Natural killer cell (primary cell): ENCODE data around the gene OR10H2. TPM values are rescaled to one million over a fixed set of nuclear protein-coding genes. Genes with fewer than 3 reads are reported as not detected.

ENCODE experiments used
- ATAC-seq, 3 donors: fragments of 150-1000 bp in 2 of 3; fragments of 200-7000 bp in 1 of 3; cut with Tn5 transposase; 1 replicate in 1 of 3; 2 replicates in 2 of 3; pipeline ENCODE4 v1.10.0; 2021; ENCODE audit warnings: mild to moderate bottlenecking in 2 of 3, moderate library complexity in 2 of 3
- DNase-seq, 2 donors: peaks; one replicate each; pipeline versions ENCODE4 v3.0.0 to v3.0.0-alpha.2; 2013 to 2021; ENCODE audit warnings: mixed read lengths in 1 of 2
- H3K27ac ChIP-seq: one replicate; pipeline ENCODE4 v1.5.1; 2013; ENCODE audit warnings: mild to moderate bottlenecking, low read length
- H3K27me3 ChIP-seq: one replicate; pipeline ENCODE4 v1.6.1; 2013; ENCODE audit warnings: low read length; ENCODE audit not compliant: control insufficient read depth, insufficient read depth
- H3K36me3 ChIP-seq: one replicate; pipeline ENCODE4 v1.6.1; 2013; ENCODE audit warnings: low read length; ENCODE audit not compliant: control insufficient read depth, insufficient read depth
- H3K4me1 ChIP-seq: one replicate; pipeline ENCODE4 v1.6.1; 2013; ENCODE audit warnings: low read length; ENCODE audit not compliant: control insufficient read depth, insufficient read depth
- H3K4me3 ChIP-seq: one replicate; pipeline ENCODE4 v1.5.1; 2013; ENCODE audit warnings: low read length
- H3K9me3 ChIP-seq: one replicate; pipeline ENCODE4 v1.6.1; 2013; ENCODE audit warnings: low read length; ENCODE audit not compliant: control insufficient read depth, insufficient read depth
- H3K27ac Mint-ChIP-seq, 2 donors: one replicate each; pipeline ENCODE4 v1.8.0; 2022; ENCODE audit warnings: mild to moderate bottlenecking in 2 of 2, mixed read lengths in 2 of 2, moderate library complexity in 1 of 2
- H3K27me3 Mint-ChIP-seq, 2 donors: one replicate each; pipeline ENCODE4 v1.8.0; 2022; ENCODE audit warnings: low read depth in 2 of 2, mixed read lengths in 2 of 2
- H3K36me3 Mint-ChIP-seq: one replicate; pipeline ENCODE4 v1.8.0; 2022; ENCODE audit warnings: mixed read lengths
- H3K4me1 Mint-ChIP-seq, 2 donors: one replicate each; pipeline ENCODE4 v1.8.0; 2022; ENCODE audit warnings: mixed read lengths in 2 of 2
- H3K4me3 Mint-ChIP-seq: one replicate; pipeline ENCODE4 v1.8.0; 2022; ENCODE audit warnings: mild to moderate bottlenecking, moderate library complexity, mixed read lengths
- H3K9me3 Mint-ChIP-seq, 2 donors: one replicate each; pipeline ENCODE4 v1.8.0; 2022; ENCODE audit warnings: mixed read lengths in 2 of 2
- WGBS: methylation state at CpG from one replicate; pipeline ENCODE4 v1.1.7; 2013; ENCODE audit warnings: missing lambda C conversion rate; ENCODE audit not compliant: insufficient coverage; 5-methylcytosine and 5-hydroxymethylcytosine counted together
- intact Hi-C: fragments of 100-400 bp; cut with micrococcal nuclease; formaldehyde crosslinking; loops from one replicate; pipeline ENCODE4 v1.14.2; 2022
- total RNA-seq, 4 donors: library from RNA; stranded (reverse); fragments of 120-200 nt in 1 of 4; gene quantifications; one replicate each; pipeline versions ENCODE4 v1.2.3 to v1.2.4, GENCODE V29; 2013 to 2022
- TF ChIP-seq, protein P1 (sequence below): fragments of 200-600 bp; IDR thresholded peaks from one replicate; pipeline ENCODE4 v1.8.0; 2022; ENCODE audit warnings: antibody characterized with exemption

Gene OR10H2
- total RNA-seq, 3 donors from 2014 or later (not counting 1 experiment from before 2014, with no cell fraction given) = not detected

DNA sequence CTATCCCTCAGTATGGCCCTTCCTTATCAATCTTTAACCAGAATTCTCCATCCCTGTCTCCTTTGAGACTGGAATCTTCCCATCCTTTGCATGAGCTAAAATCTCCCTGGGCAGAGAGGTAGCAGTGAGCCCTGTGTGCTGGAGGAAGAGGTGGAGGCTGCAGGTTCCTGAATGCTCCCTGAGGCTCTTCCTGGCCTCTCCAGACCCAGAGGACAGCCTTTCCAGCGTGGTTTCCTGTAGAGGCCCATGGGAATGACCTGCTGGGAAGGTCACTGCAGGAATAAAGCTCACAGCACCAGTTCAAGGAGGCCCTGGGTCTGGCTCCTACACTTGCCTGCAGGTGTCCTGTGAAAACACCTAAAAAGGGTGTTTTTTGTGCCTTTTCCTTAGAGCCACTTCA, 4.6 kb downstream of the OR10H2 start:
- Mint-ChIP-seq H3K9me3 (no peaks in the 10 kb centered on the region), H3K27me3 (peaks cover 21 to 24% of the 10 kb centered on the region in 2 donors), H3K27ac (no peak overlapping the region), H3K4me1 (peaks cover 13 to 18% of the 10 kb centered on the region in 2 donors), H3K36me3 (no peaks in the 10 kb centered on the region), H3K4me3 (no peak overlapping the region)
- WGBS = 45% methylated on average over 1 of the region's 1 CpG
- Histone ChIP-seq H3K27ac (no peak overlapping the region), H3K4me3 (no peak overlapping the region), H3K27me3 (no peaks in the 10 kb centered on the region), H3K9me3 (no peaks in the 10 kb centered on the region), H3K4me1 (no peaks in the 10 kb centered on the region), H3K36me3 (no peaks in the 10 kb centered on the region)
- ATAC-seq (no peak), DNase-seq (no peak)
- intact Hi-C loops = no loop called here
- TF ChIP-seq, protein P1, sequence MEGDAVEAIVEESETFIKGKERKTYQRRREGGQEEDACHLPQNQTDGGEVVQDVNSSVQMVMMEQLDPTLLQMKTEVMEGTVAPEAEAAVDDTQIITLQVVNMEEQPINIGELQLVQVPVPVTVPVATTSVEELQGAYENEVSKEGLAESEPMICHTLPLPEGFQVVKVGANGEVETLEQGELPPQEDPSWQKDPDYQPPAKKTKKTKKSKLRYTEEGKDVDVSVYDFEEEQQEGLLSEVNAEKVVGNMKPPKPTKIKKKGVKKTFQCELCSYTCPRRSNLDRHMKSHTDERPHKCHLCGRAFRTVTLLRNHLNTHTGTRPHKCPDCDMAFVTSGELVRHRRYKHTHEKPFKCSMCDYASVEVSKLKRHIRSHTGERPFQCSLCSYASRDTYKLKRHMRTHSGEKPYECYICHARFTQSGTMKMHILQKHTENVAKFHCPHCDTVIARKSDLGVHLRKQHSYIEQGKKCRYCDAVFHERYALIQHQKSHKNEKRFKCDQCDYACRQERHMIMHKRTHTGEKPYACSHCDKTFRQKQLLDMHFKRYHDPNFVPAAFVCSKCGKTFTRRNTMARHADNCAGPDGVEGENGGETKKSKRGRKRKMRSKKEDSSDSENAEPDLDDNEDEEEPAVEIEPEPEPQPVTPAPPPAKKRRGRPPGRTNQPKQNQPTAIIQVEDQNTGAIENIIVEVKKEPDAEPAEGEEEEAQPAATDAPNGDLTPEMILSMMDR = no peak

DNA sequence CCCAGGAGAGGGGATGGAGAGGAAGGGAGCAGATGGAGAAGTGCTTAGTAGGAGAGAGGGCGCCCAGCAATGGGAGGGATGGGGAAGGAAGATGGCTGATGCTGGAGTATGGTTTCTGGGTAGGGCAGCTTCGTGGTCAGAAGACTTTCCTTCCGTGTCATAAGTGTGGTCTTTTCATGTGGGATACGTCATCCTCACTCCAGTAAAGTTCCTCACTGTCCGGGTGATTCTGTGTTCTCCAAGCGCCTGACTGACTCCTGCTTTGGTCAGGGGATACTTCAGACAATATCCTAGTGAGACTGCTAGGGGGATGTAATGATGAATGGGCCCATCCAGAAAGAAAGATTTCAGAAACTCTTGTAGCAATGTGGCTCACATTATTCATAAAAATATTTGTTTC, 6.1 kb downstream of the OR10H2 start:
- H3K27me3 Mint-ChIP-seq = peaks cover 11 to 18% of the 10 kb centered on the region in 2 donors
- Histone ChIP-seq H3K4me1 (no peaks in the 10 kb centered on the region), H3K27me3 (peaks cover 2% of the 10 kb centered on the region), H3K36me3 (no peaks in the 10 kb centered on the region), H3K4me3 (no peak overlapping the region), H3K27ac (no peak overlapping the region), H3K9me3 (no peaks in the 10 kb centered on the region)
- H3K9me3 Mint-ChIP-seq = no peaks in the 10 kb centered on the region
- WGBS = 77% methylated on average over 5 of the region's 6 CpGs
- no peak overlapping the region for H3K4me3 Mint-ChIP-seq
- no peaks in the 10 kb centered on the region for H3K36me3 Mint-ChIP-seq
- peaks cover 13 to 18% of the 10 kb centered on the region in 2 donors for H3K4me1 Mint-ChIP-seq
- ATAC-seq (no peak), DNase-seq (no peak)
- no peak overlapping the region for H3K27ac Mint-ChIP-seq
- TF ChIP-seq, protein P1 = no peak
- intact Hi-C loops = no loop called here

DNA sequence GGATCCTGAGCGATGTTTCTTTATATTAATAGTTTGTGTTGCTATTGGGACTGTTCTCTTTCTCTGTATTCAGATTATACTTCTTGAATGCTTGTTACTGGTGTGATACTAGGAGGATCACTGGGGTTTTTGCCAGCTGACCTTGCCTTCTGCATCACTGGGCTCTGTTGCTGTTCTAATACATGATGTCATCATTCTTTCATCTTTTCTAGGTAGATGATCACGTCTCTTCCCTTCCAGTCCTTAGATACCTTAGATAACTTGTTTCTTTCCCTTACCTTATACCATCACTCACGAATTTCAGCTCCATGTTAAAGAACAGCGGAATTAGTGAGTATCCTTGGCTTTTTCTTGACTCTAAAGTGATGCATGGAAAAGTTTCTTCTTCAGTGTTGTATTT, 9.9 kb downstream of the OR10H2 start, which contains the start of gene OR10H3:
TSS of gene OR10H3 (plus strand) at position 264 of the 400 bp plus-strand sequence. CDS start 3,408 bp downstream, outside the sequence.
- H3K27me3 ChIP-seq = peaks cover 6% of the 10 kb centered on the region
- peaks cover 9% of the 10 kb centered on the region for H3K9me3 ChIP-seq
- Mint-ChIP-seq H3K4me1 (no peaks in the 10 kb centered on the region), H3K27me3 (peaks cover 34 to 36% of the 10 kb centered on the region in 2 donors), H3K4me3 (no peak within 1 kb of the TSS), H3K9me3 (peaks cover 4 to 8% of the 10 kb centered on the region in 2 donors), H3K27ac (no peak within 1 kb of the TSS), H3K36me3 (peaks cover 8% of the 10 kb centered on the region)
- DNase-seq = no peak
- H3K4me3 ChIP-seq = no peak within 1 kb of the TSS
- H3K27ac ChIP-seq = no peak within 1 kb of the TSS
- TF ChIP-seq, protein P1 = no peak
- no peak for ATAC-seq
- intact Hi-C loops = no loop called here
- WGBS = 63% methylated on average over 3 of the region's 4 CpGs
- no peaks in the 10 kb centered on the region for H3K36me3 ChIP-seq
- no peaks in the 10 kb centered on the region for H3K4me1 ChIP-seq

DNA sequence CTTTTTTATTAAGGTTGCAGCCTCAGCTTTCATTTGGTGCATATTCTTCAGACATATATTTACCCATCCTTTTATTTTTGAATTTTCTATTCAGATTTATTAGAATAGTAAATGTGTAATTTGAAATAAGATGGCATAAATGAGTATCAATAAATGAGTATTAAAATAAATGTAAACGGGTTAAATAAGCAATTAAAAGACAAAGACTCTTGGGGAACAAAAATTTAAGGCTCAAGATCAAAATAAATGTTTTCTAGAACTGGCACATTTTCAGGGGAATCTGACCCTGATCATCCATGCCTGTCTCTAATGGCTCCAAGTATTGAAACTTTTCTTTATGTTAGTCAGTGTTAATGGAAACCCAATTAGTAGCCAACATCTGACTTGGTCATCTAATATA, 13.0 kb downstream of the OR10H2 start:
- 80% methylated on average over 1 of the region's 1 CpG for WGBS
- peaks cover 33 to 47% of the 10 kb centered on the region in 2 donors for H3K27me3 Mint-ChIP-seq

More for the DNA sequence above, 13.0 kb downstream of the OR10H2 start:
- H3K36me3 Mint-ChIP-seq = peaks cover 8% of the 10 kb centered on the region
- intact Hi-C loops = no loop called here
- no peak overlapping the region for H3K4me3 Mint-ChIP-seq
- TF ChIP-seq, protein P1 = no peak
- ATAC-seq (no peak), DNase-seq (no peak)
- peaks cover 4 to 8% of the 10 kb centered on the region in 2 donors for H3K9me3 Mint-ChIP-seq
- no peak overlapping the region for H3K27ac Mint-ChIP-seq
- peaks cover 11% of the 10 kb centered on the region for H3K27me3 ChIP-seq
- no peaks in the 10 kb centered on the region for H3K36me3 ChIP-seq
- no peaks in the 10 kb centered on the region for H3K4me1 Mint-ChIP-seq
- peaks cover 9% of the 10 kb centered on the region for H3K9me3 ChIP-seq
- no peak overlapping the region for H3K27ac ChIP-seq
- no peaks in the 10 kb centered on the region for H3K4me1 ChIP-seq
- H3K4me3 ChIP-seq = no peak overlapping the region
